Heart left ventricle (tissue), 13 donors: ENCODE measurements around the gene SLC11A2.
"Not testable (repeated sequence)": the region's sequence is repeated elsewhere in the genome, so short reads cannot be mapped to it uniquely, and the experiment has no call there.

ENCODE experiments used
- CTCF ChIP-seq, 12 donors: fragments of 200-600 bp; sonication (generic) in 4 of 12; IDR thresholded peaks; one replicate each; pipeline versions ENCODE4 v1.5.0 to v1.8.0; 2018 to 2022; ENCODE audit warnings: antibody characterized with exemption in 12 of 12, mild to moderate bottlenecking in 5 of 12
- POLR2A ChIP-seq, 2 donors: fragments of 450-650 bp; IDR thresholded peaks; one replicate each; pipeline ENCODE4 v1.6.1; 2017; ENCODE audit warnings: antibody characterized with exemption in 2 of 2, mild to moderate bottlenecking in 2 of 2, moderate library complexity in 2 of 2
- donor health status: ischemic (EF 13 %, LVEDD 7.1; RV severe dilation, severe dysfunction).
- donor health status: DM: no; HTN: yes; CAD: no.
- donor health status: DM: no; HTN: no; CAD: no.
- donor health status: ischemic (EF 25% LVEDD 6.9; RV normal size, moderate dysfunction).
- donor health status: ischemic (EF 25% LVEDD 5.7; RV mildly dilated, moderate dysfunction).
- donor health status: ischemic (EF 35%, LVEDD 5.7; RV mildly dilated, moderate dysfunction).
- donor health status: nonischemic (EF 11% LVEDD 7.7; RV severe dilation, severe dysfunction).
- donor health status: DM: yes; HTN: yes; CAD: no.
- donor health status: PGD.
- donor health status: ischemic (EF 29% LVEDD 5.4; RV normal size, mild dysfunction).
- donor health status: nonischemic (EF 23%, LVEDD 6.1; RV moderate dilation, normal function).

DNA sequence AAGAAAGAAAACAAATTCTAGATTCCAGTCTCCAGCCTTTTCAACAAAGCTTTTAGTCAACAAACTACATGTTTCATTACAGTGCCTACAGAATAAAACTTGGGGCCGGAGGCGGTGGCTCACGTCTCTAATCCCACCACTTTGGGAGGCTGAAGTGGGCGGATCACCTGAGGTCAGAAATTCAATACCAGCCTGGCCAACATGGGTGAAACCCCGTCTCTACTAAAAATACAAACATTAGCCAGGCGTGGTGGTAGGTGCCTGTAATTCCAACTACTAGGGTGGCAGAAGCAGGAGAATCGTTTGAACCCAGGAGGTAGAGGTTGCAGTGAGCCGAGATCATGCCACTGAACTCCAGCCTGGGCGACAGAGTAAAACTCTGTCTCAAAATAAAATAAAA lies 11.7 kb downstream of the SLC11A2 start:
- not testable (repeated sequence) for TF ChIP-seq CTCF, POLR2A (IDR thresholded peaks at IDR 0.05)
